Right lobe of liver (tissue), 4 donors: Measurements from ENCODE around the gene ZNF202.

Source experiments
- CTCF ChIP-seq, 4 donors: fragments of 200-600 bp in 3 of 4; fragments of 450-650 bp in 1 of 4; IDR thresholded peaks; one replicate each; pipeline versions ENCODE4 v1.5.1 to v1.8.0; 2016 to 2022; ENCODE audit warnings: antibody characterized with exemption in 4 of 4, mild to moderate bottlenecking in 2 of 4
- POLR2A ChIP-seq: fragments of 450-650 bp; IDR thresholded peaks from one replicate; pipeline ENCODE4 v1.6.1; 2017; ENCODE audit warnings: antibody characterized with exemption, mild to moderate bottlenecking
- donor health status: DM: no; HTN: no; CAD: no.
- donor health status: DM: no; HTN: no; CAD: no.
- donor health status: DM: no; HTN: yes; CAD: no.

DNA sequence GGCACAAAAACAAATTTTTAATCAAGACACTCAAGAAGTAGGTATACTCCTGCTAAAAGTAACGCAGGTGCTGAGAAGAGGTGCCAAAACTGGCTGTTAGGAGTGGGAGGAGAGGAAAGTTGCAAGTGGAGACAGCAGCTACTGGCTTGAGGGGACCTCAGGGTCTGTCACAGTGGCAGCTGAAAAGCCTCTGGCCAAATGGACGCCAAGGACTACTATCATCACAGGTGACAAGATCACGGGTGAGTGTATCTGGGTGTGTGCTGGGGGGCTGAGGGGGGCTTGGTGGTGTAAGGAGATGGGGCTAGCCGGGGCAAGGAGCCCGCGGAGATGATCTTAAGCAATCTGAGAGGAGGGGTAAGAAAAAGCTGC, 687 bp downstream of the ZNF202 start:
- TF ChIP-seq CTCF (IDR thresholded peaks at IDR 0.05) (no peak), POLR2A (no peak)
